Activated naive CD4-positive, alpha-beta T cell treated with anti-CD3 and anti-CD28 coated beads, Interleukin-2, amount 50 U/mL, for 72 hours (primary cell): Measurements from ENCODE around the gene PSAP. TPM values are rescaled to one million over a fixed set of nuclear protein-coding genes. Genes with fewer than 3 reads are reported as not detected.

Experiments used
- ATAC-seq, 2 donors: fragments of 150-1000 bp; cut with Tn5 transposase; 2 replicates each; pipeline ENCODE4 v1.10.0; 2021; ENCODE audit warnings: mild to moderate bottlenecking in 2 of 2, moderate library complexity in 2 of 2
- DNase-seq, 2 donors: peaks; one replicate each; pipeline ENCODE4 v3.0.0; 2021 to 2022; ENCODE audit warnings: low spot score in 2 of 2
- H3K27ac Mint-ChIP-seq, 2 donors: one replicate each; pipeline ENCODE4 v1.8.0; 2022; ENCODE audit warnings: mild to moderate bottlenecking in 2 of 2, mixed read lengths in 2 of 2
- H3K36me3 Mint-ChIP-seq, 2 donors: one replicate each; pipeline ENCODE4 v1.8.0; 2022; ENCODE audit warnings: mixed read lengths in 2 of 2
- H3K9me3 Mint-ChIP-seq, 2 donors: one replicate each; pipeline ENCODE4 v1.8.0; 2022; ENCODE audit warnings: mixed read lengths in 2 of 2
- total RNA-seq, 2 donors: library from RNA; stranded (reverse); gene quantifications; one replicate each; pipeline ENCODE4 v1.2.3, GENCODE V29; 2022

The PSAP gene
- total RNA-seq, 2 donors from 2014 or later = 128 to 165 TPM

GRCh38 chr10:71810048-71810750, 40.9 kb downstream of the PSAP start:
- no peaks in the 10 kb centered on the region for H3K9me3 Mint-ChIP-seq
- no peak for ATAC-seq
- no peaks in the 10 kb centered on the region for H3K36me3 Mint-ChIP-seq
- peak overlapping the region in 1 of 2 donors; percentile 41 for H3K27ac Mint-ChIP-seq
- no peak for DNase-seq

- no peaks in the 10 kb centered on the region for H3K36me3 Mint-ChIP-seq
- no peak overlapping the region for H3K27ac Mint-ChIP-seq
- DNase-seq = no peak
- H3K9me3 Mint-ChIP-seq = no peaks in the 10 kb centered on the region
- no peak for ATAC-seq
Measured at GRCh38 chr10:71809628-71810027, 41.4 kb downstream of the PSAP start.

GRCh38 chr10:71807557-71808510, 43.2 kb downstream of the PSAP start:
- no peak for ATAC-seq
- H3K36me3 Mint-ChIP-seq = no peaks in the 10 kb centered on the region
- H3K9me3 Mint-ChIP-seq = no peaks in the 10 kb centered on the region
- DNase-seq = no peak
- H3K27ac Mint-ChIP-seq = peak overlapping the region; percentile 1 to 63

GRCh38 chr10:71806704-71807556, 44.1 kb downstream of the PSAP start:
- ATAC-seq (no peak), DNase-seq (no peak)
- no peaks in the 10 kb centered on the region for H3K9me3 Mint-ChIP-seq
- H3K36me3 Mint-ChIP-seq = no peaks in the 10 kb centered on the region
- H3K27ac Mint-ChIP-seq = no peak overlapping the region

GRCh38 chr10:71805776-71806703, 45.0 kb downstream of the PSAP start:
- ATAC-seq (peak in 1 of 2 donors; percentile 27), DNase-seq (no peak)
- H3K27ac Mint-ChIP-seq = no peak overlapping the region
- no peaks in the 10 kb centered on the region for H3K9me3 Mint-ChIP-seq
- H3K36me3 Mint-ChIP-seq = no peaks in the 10 kb centered on the region

GRCh38 chr10:71804077-71804476, 47.0 kb downstream of the PSAP start:
- no peaks in the 10 kb centered on the region for H3K36me3 Mint-ChIP-seq
- ATAC-seq = no peak
- H3K27ac Mint-ChIP-seq = no peak overlapping the region

GRCh38 chr10:71802715-71803488, 48.1 kb downstream of the PSAP start:
- DNase-seq (no peak), ATAC-seq (no peak)
- no peaks in the 10 kb centered on the region for H3K9me3 Mint-ChIP-seq
- H3K27ac Mint-ChIP-seq = no peak overlapping the region
- H3K36me3 Mint-ChIP-seq = no peaks in the 10 kb centered on the region

More at GRCh38 chr10:71804077-71804476, 47.0 kb downstream of the PSAP start:
- DNase-seq = no peak
- H3K9me3 Mint-ChIP-seq = no peaks in the 10 kb centered on the region

- ATAC-seq (no peak), DNase-seq (no peak)
- H3K36me3 Mint-ChIP-seq = no peaks in the 10 kb centered on the region
- peak overlapping the region in 1 of 2 donors; percentile 79 for H3K27ac Mint-ChIP-seq
- no peaks in the 10 kb centered on the region for H3K9me3 Mint-ChIP-seq
Measured at GRCh38 chr10:71802235-71802634, 48.8 kb downstream of the PSAP start.

- Mint-ChIP-seq H3K36me3 (no peaks in the 10 kb centered on the region), H3K9me3 (no peaks in the 10 kb centered on the region), H3K27ac (no peak overlapping the region)
- DNase-seq = no peak
- ATAC-seq = no peak
Measured at GRCh38 chr10:71801361-71801760, 49.7 kb downstream of the PSAP start.

- H3K27ac Mint-ChIP-seq = peak overlapping the region in 1 of 2 donors; percentile 65
- ATAC-seq (no peak), DNase-seq (no peak)
- no peaks in the 10 kb centered on the region for H3K36me3 Mint-ChIP-seq
- H3K9me3 Mint-ChIP-seq = no peaks in the 10 kb centered on the region
Measured at GRCh38 chr10:71799608-71800453, 51.2 kb downstream of the PSAP start.

GRCh38 chr10:71799112-71799511, 51.9 kb downstream of the PSAP start:
- no peaks in the 10 kb centered on the region for H3K9me3 Mint-ChIP-seq
- no peaks in the 10 kb centered on the region for H3K36me3 Mint-ChIP-seq
- ATAC-seq = no peak
- DNase-seq = no peak
- H3K27ac Mint-ChIP-seq = peak overlapping the region in 1 of 2 donors; percentile 65

- H3K9me3 Mint-ChIP-seq = no peaks in the 10 kb centered on the region
- ATAC-seq (no peak), DNase-seq (no peak)
- H3K36me3 Mint-ChIP-seq = no peaks in the 10 kb centered on the region
- no peak overlapping the region for H3K27ac Mint-ChIP-seq
Measured at GRCh38 chr10:71798308-71798624, 52.8 kb downstream of the PSAP start.

GRCh38 chr10:71797533-71798307, 53.3 kb downstream of the PSAP start:
- DNase-seq = no peak
- no peaks in the 10 kb centered on the region for H3K36me3 Mint-ChIP-seq
- peak in 1 of 2 donors; percentile 77 for ATAC-seq

More at GRCh38 chr10:71797533-71798307, 53.3 kb downstream of the PSAP start:
- no peaks in the 10 kb centered on the region for H3K9me3 Mint-ChIP-seq
- peak overlapping the region in 1 of 2 donors; percentile 47 for H3K27ac Mint-ChIP-seq
